Measurements from ENCODE around the gene CRB2.

GRCh38 chr9:123380852-123381705, 25.1 kb downstream of the CRB2 start:
- TF ChIP-seq EP300 (IDR thresholded peaks at IDR 0.05; ENCODE audit: borderline replicate concordance) (no peak), CEBPB (IDR thresholded peaks at IDR 0.05) (no peak), MAX (IDR thresholded peaks at IDR 0.05) (no peak)
